SIG-M5 (cell line): Measurements from ENCODE around the gene NLRC5.

Experiments
- DNase-seq: peaks from one replicate; lab custom pipeline; 2025; lab: John Stamatoyannopoulos, UW

The NLRC5 gene

GRCh38 chr16:57128771-57129389, 139.5 kb downstream of the NLRC5 start:
- DNase-seq: no peak

GRCh38 chr16:57130950-57131321, 141.6 kb downstream of the NLRC5 start:
- no peak for DNase-seq

GRCh38 chr16:57131351-57131970, 142.1 kb downstream of the NLRC5 start:
- DNase-seq: no peak

GRCh38 chr16:57132470-57132869, 143.1 kb downstream of the NLRC5 start:
- DNase-seq: no peak

GRCh38 chr16:57133031-57133430, 143.7 kb downstream of the NLRC5 start:
- DNase-seq: no peak
